Suppressor macrophage treated with lipopolysaccharide for 4 hours (primary cell): ENCODE data around the gene CARD14.

ENCODE experiments used
- DNase-seq: peaks from one replicate; pipeline ENCODE4 v3.0.0-alpha.2; 2020

The CARD14 gene

GRCh38 chr17:80169784-80170500, at the start of gene CARD14:
TSS of gene CARD14 (plus strand) at chr17:80170030. CDS start at chr17:80181439, 11,409 bp downstream.
- no peak for DNase-seq

GRCh38 chr17:80122026-80122575, 47.7 kb upstream of the CARD14 start:
- no peak for DNase-seq

GRCh38 chr17:80122926-80123505, 46.8 kb upstream of the CARD14 start:
- DNase-seq: no peak

- DNase-seq: no peak
These were observed 46.0 kb upstream of the CARD14 start for GRCh38 chr17:80123791-80124190.

GRCh38 chr17:80124351-80124981, 45.4 kb upstream of the CARD14 start:
- DNase-seq: no peak

GRCh38 chr17:80125656-80126448, 44.0 kb upstream of the CARD14 start:
- no peak for DNase-seq

- no peak for DNase-seq
These were observed 43.4 kb upstream of the CARD14 start for GRCh38 chr17:80126449-80126715.

GRCh38 chr17:80129006-80129565, 40.7 kb upstream of the CARD14 start:
- DNase-seq: no peak

GRCh38 chr17:80130992-80131391, 38.8 kb upstream of the CARD14 start:
- DNase-seq: no peak

GRCh38 chr17:80132906-80133625, 36.8 kb upstream of the CARD14 start:
- no peak for DNase-seq

- no peak for DNase-seq
These were observed 36.2 kb upstream of the CARD14 start for GRCh38 chr17:80133626-80133970.

- no peak for DNase-seq
These were observed 32.7 kb upstream of the CARD14 start for GRCh38 chr17:80137131-80137530.

- DNase-seq: no peak
These were observed 30.9 kb upstream of the CARD14 start for GRCh38 chr17:80138856-80139426.

GRCh38 chr17:80141463-80142165, 28.2 kb upstream of the CARD14 start:
- DNase-seq: no peak

- DNase-seq: no peak
These were observed 26.9 kb upstream of the CARD14 start for GRCh38 chr17:80142929-80143328.

GRCh38 chr17:80145076-80146075, 24.5 kb upstream of the CARD14 start:
- peak; percentile 7 for DNase-seq

GRCh38 chr17:80146121-80147034, 23.5 kb upstream of the CARD14 start:
- peak; percentile 51 for DNase-seq

- DNase-seq: peak; percentile 99
These were observed 22.6 kb upstream of the CARD14 start, which contains the start of gene EIF4A3 for GRCh38 chr17:80147035-80147822. TSS of gene EIF4A3 (minus strand) at chr17:80147128. CDS start at chr17:80146961, 167 bp downstream.
